ENCODE results near the gene VCL.
"Not testable (repeated sequence)": the region's sequence is repeated elsewhere in the genome, so short reads cannot be mapped to it uniquely, and the experiment has no call there.

Gene VCL

GRCh38 chr10:74000892-74001669 lies 3.2 kb downstream of the VCL start:
- in situ Hi-C loops (cut with MboI; ENCODE audit: low sequenced_read_pairs): no loop called here

GRCh38 chr10:74006269-74006668 lies 8.4 kb downstream of the VCL start:
- in situ Hi-C loops (cut with MboI; ENCODE audit: low sequenced_read_pairs): no loop called here

GRCh38 chr10:74008212-74008731 lies 10.4 kb downstream of the VCL start:
- in situ Hi-C loops (cut with MboI; ENCODE audit: low sequenced_read_pairs): no loop called here

- in situ Hi-C loops (cut with MboI; ENCODE audit: low sequenced_read_pairs): no loop called here
Observed at GRCh38 chr10:74011017-74011416, 13.1 kb downstream of the VCL start.

- in situ Hi-C loops (cut with MboI; ENCODE audit: low sequenced_read_pairs): no loop called here
Observed at GRCh38 chr10:74011770-74012169, 13.9 kb downstream of the VCL start.

GRCh38 chr10:74012480-74012879 lies 14.6 kb downstream of the VCL start:
- in situ Hi-C loops (cut with MboI; ENCODE audit: low sequenced_read_pairs): no loop called here

- in situ Hi-C loops (cut with MboI; ENCODE audit: low sequenced_read_pairs): no loop called here
Observed at GRCh38 chr10:74013004-74013403, 15.1 kb downstream of the VCL start.

GRCh38 chr10:74014574-74014973 lies 16.7 kb downstream of the VCL start:
- in situ Hi-C loops (cut with MboI; ENCODE audit: low sequenced_read_pairs): not testable (repeated sequence)

GRCh38 chr10:74018241-74018640 lies 20.3 kb downstream of the VCL start:
- in situ Hi-C loops (cut with MboI; ENCODE audit: low sequenced_read_pairs): no loop called here

- in situ Hi-C loops (cut with MboI; ENCODE audit: low sequenced_read_pairs): no loop called here
Observed at GRCh38 chr10:74021248-74022055, 23.5 kb downstream of the VCL start.

- in situ Hi-C loops (cut with MboI; ENCODE audit: low sequenced_read_pairs): no loop called here
Observed at GRCh38 chr10:74022926-74023629, 25.2 kb downstream of the VCL start.

GRCh38 chr10:74024600-74024999 lies 26.7 kb downstream of the VCL start:
- in situ Hi-C loops (cut with MboI; ENCODE audit: low sequenced_read_pairs): no loop called here

- in situ Hi-C loops (cut with MboI; ENCODE audit: low sequenced_read_pairs): no loop called here
Observed at GRCh38 chr10:74025380-74025978, 27.6 kb downstream of the VCL start.

GRCh38 chr10:74026428-74027015 lies 28.6 kb downstream of the VCL start:
- in situ Hi-C loops (cut with MboI; ENCODE audit: low sequenced_read_pairs): no loop called here

GRCh38 chr10:74027702-74028101 lies 29.8 kb downstream of the VCL start:
- in situ Hi-C loops (cut with MboI; ENCODE audit: low sequenced_read_pairs): no loop called here

- in situ Hi-C loops (cut with MboI; ENCODE audit: low sequenced_read_pairs): no loop called here
Observed at GRCh38 chr10:74029943-74030342, 32.0 kb downstream of the VCL start.

GRCh38 chr10:74032208-74032607 lies 34.3 kb downstream of the VCL start:
- in situ Hi-C loops (cut with MboI; ENCODE audit: low sequenced_read_pairs): not testable (repeated sequence)

- in situ Hi-C loops (cut with MboI; ENCODE audit: low sequenced_read_pairs): no loop called here
Observed at GRCh38 chr10:74032900-74033655, 35.2 kb downstream of the VCL start.

GRCh38 chr10:74033702-74034101 lies 35.8 kb downstream of the VCL start:
- in situ Hi-C loops (cut with MboI; ENCODE audit: low sequenced_read_pairs): no loop called here

GRCh38 chr10:74034301-74034700 lies 36.4 kb downstream of the VCL start:
- in situ Hi-C loops (cut with MboI; ENCODE audit: low sequenced_read_pairs): no loop called here
